K562 (cell line): ENCODE measurements around the gene C1orf105. TPM values are rescaled to one million over a fixed set of nuclear protein-coding genes. Genes with fewer than 3 reads are reported as not detected.

Source experiments
- BDP1 ChIP-seq: IDR thresholded peaks from 3 replicates; pipeline ENCODE4 v1.6.1; 2011; ENCODE audit not compliant: insufficient read length, insufficient read depth
- CREB3 ChIP-seq: fragments of 450-650 bp; conservative IDR thresholded peaks from 2 replicates; pipeline ENCODE4 v1.6.1; 2016; ENCODE audit warnings: missing genetic modification characterization, low read depth, mild to moderate bottlenecking, missing compliant biosample characterization, moderate library complexity
- ID3 ChIP-seq, 2 experiments: fragments of 250-450 bp in 1 of 2; fragments of 450-650 bp in 1 of 2; sonication (Bioruptor Pico) in 1 of 2; IDR thresholded peaks; 2 replicates each; pipeline versions ENCODE4 v1.6.1 to v1.8.0; 2016 to 2021; ENCODE audit warnings: mild to moderate bottlenecking in 2 of 2, moderate library complexity in 2 of 2, missing compliant biosample characterization in 1 of 2, missing genetic modification characterization in 1 of 2
- TBL1XR1 ChIP-seq, 2 experiments: IDR thresholded peaks; 2 replicates each; pipeline ENCODE4 v1.6.1; 2012; ENCODE audit warnings: improper control_type of control experiment in 2 of 2, low read length in 2 of 2, mild to moderate bottlenecking in 1 of 2
- THRAP3 ChIP-seq: fragments of 450-650 bp; IDR thresholded peaks from 2 replicates; pipeline ENCODE4 v1.6.1; 2016; ENCODE audit warnings: mild to moderate bottlenecking, inconsistent platforms, borderline replicate concordance
- ZBTB11 ChIP-seq, 3 experiments: fragments of 200-800 bp in 1 of 3; fragments of 250-450 bp in 1 of 3; fragments of 450-650 bp in 1 of 3; sonication (Bioruptor Pico) in 1 of 3; sonication (Bioruptor generic) in 1 of 3; formaldehyde crosslinking in 1 of 3; IDR thresholded peaks; 2 replicates each; pipeline versions ENCODE4 v1.6.1 to v1.8.0; 2016 to 2022; ENCODE audit warnings: mild to moderate bottlenecking in 2 of 3, missing genetic modification characterization in 2 of 3, missing compliant biosample characterization in 1 of 3, moderate library complexity in 1 of 3
- ZBTB26 ChIP-seq: fragments of 450-650 bp; formaldehyde crosslinking; IDR thresholded peaks from 2 replicates; pipeline ENCODE4 v1.4.0; 2022; ENCODE audit warnings: missing genetic modification characterization
- ZNF197 ChIP-seq: fragments of 200-800 bp; sonication (Bioruptor generic); IDR thresholded peaks from 2 replicates; pipeline ENCODE4 v1.6.1; 2016; ENCODE audit warnings: low read depth, missing genetic modification characterization, missing compliant biosample characterization
- ZNF592 ChIP-seq: fragments of 450-650 bp; IDR thresholded peaks from 2 replicates; pipeline ENCODE4 v1.6.1; 2017; ENCODE audit warnings: antibody characterized with exemption, mild to moderate bottlenecking
- ZNF740 ChIP-seq, 3 experiments: fragments of 200-800 bp in 1 of 3; sonication (Bioruptor generic) in 1 of 3; sonication (generic) in 1 of 3; formaldehyde crosslinking in 1 of 3; IDR thresholded peaks; 2 replicates each; pipeline versions ENCODE4 v1.6.1 to v1.8.0; 2016 to 2022; ENCODE audit warnings: mild to moderate bottlenecking in 2 of 3, missing compliant biosample characterization in 2 of 3, missing genetic modification characterization in 2 of 3, missing genetic modification reagents in 1 of 3
- polyA plus RNA-seq, 8 experiments: library from polyadenylated mRNA; depleted of rRNA in 4 of 8; stranded (reverse) in 5 of 8; unstranded in 3 of 8; fragments of >200 nt; fragmentation: Nextera tagmentation in 2 of 8; fragmentation: Illumina TruSeq in 1 of 8; extraction: Ambion mirVana in 2 of 8; extraction: Trizol in 1 of 8; gene quantifications; 2 replicates each; pipeline versions ENCODE4 v1.2.1 to v1.2.3, GENCODE V29; 2011 to 2014; ENCODE audit warnings: inconsistent platforms in 1 of 8, missing spikeins in 1 of 8
- total RNA-seq, 7 experiments: library from RNA; depleted of rRNA in 6 of 7; stranded (reverse); fragments of >200 nt in 6 of 7; fragmentation: Illumina TruSeq in 2 of 7; extraction: Trizol in 2 of 7; gene quantifications; 2 replicates each; pipeline versions ENCODE4 v1.2.1 to v1.2.3, GENCODE V29; 2011 to 2021; ENCODE audit warnings: low replicate concordance in 1 of 7

C1orf105 gene
- total and polyA plus RNA-seq, 9 of the 15 experiments (the other 6 are each of a cell fraction or from before 2014, with no cell fraction given): 0.08 TPM; not detected in 8

GRCh38 chr1:172449585-172450523 lies 29.4 kb downstream of the C1orf105 start (continued):
- TF ChIP-seq ZNF740 (CRISPR knock-in tag; IDR thresholded peaks at IDR 0.05): no peak
- TF ChIP-seq ZNF740 (tag; IDR thresholded peaks at IDR 0.05): peak in 1 of 2 experiments; percentile 41; a peak in 1 of 4 replicates
- no peak for TF ChIP-seq ZBTB26 (CRISPR knock-in tag)
- peak in 1 of 3 experiments; percentile 63; a peak in 2 of 6 replicates for TF ChIP-seq ZBTB11 (CRISPR knock-in tag; IDR thresholded peaks at IDR 0.05)
- TF ChIP-seq THRAP3: no peak
- TF ChIP-seq ID3 (CRISPR knock-in tag; IDR thresholded peaks at IDR 0.05): no peak
- peak; percentile 36; the same call in 1 of the 2 replicates for TF ChIP-seq ID3 (tag; IDR thresholded peaks at IDR 0.05)
- TF ChIP-seq CREB3 (tag): 0 out of 2 replicates have a peak, but pooled peaks have one; percentile 18
- peak in 1 of 2 experiments; percentile 69; a peak in 2 of 4 replicates for TF ChIP-seq TBL1XR1 (IDR thresholded peaks at IDR 0.05; ENCODE audit: low read length in 2 of 2)
- TF ChIP-seq ZNF197 (CRISPR knock-in tag): 0 out of 2 replicates have a peak, but pooled peaks have one; percentile 40
- TF ChIP-seq ZNF592: peak; percentile 84
- no peak for TF ChIP-seq BDP1
